SH-SY5Y (cell line): ENCODE data around the gene SHISA6.

ENCODE experiments used
- GATA2 ChIP-seq: IDR thresholded peaks from 2 replicates; pipeline ENCODE4 v1.6.1; 2011; ENCODE audit warnings: mild to moderate bottlenecking, low read depth, low read length
- GATA3 ChIP-seq: IDR thresholded peaks from 2 replicates; pipeline ENCODE4 v1.6.1; 2011; ENCODE audit warnings: low read depth, mild to moderate bottlenecking, low read length, moderate library complexity

GRCh38 chr17:11461993-11462548, 221.1 kb downstream of the SHISA6 start:
- no peak for TF ChIP-seq GATA2
- TF ChIP-seq GATA3, result no peak
